Measurements from ENCODE around the gene ITGB7. TPM values are rescaled to one million over a fixed set of nuclear protein-coding genes. Genes with fewer than 3 reads are reported as not detected.

ITGB7 gene
- total and polyA plus RNA-seq, 9 of the 15 experiments (the other 6 are each of a cell fraction or from before 2014, with no cell fraction given), result 0.06 to 2.0 (median 0.67) TPM

DNA sequence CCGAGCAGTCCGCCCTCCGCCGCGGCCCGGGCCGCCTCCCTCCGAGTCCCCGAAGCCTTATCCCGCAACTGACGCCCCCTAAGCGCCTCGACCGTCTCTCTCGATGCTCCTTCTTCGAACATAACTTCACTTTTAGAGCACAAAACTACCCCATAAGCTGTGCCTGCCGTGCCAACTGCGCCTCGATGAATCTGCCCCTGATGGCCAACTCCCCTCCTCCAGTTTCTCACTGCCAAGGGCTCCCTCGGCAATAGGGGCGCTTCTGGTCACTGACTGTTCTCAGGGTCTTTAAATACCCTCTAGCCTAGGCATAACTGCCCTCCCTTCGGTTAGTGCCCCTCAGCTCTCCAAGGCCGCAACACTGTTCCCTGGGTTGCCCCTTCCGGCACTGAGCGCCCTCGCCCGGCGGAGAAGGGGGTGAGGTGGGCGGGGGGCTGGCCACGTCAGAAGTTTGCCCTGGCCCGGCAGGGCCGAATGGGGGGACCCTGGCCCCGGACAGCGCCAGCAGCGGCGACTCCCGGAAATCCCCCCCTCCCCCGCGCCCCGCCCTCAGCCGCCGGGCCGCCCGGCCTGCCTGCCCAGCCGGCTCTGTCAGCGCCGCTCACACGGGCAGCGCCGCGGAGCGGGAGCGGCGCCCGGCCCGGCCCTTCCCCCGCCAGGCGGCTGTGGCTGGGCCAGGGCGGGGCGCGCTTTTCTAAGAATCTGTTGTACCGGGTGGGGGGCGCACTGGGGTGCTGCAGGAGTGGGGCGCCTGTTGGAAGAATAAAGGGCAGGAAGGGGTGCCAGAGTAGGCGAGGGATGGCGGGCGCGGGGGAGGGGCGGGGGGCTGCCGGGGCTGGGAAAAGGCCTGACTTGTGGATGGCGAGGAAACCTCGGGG, 14.4 kb upstream of the ITGB7 start (continued):
- TF ChIP-seq KHSRP (IDR thresholded peaks at IDR 0.05) (no peak), ZBTB7A (IDR thresholded peaks at IDR 0.05; ENCODE audit: borderline replicate concordance, control insufficient read depth, low read depth, low read length) (peak; percentile 67; the same call in 1 of the 2 replicates), CCAR2 (IDR thresholded peaks at IDR 0.05; ENCODE audit: low read depth, low read length) (no peak), ZNF274 (IDR thresholded peaks at IDR 0.05; ENCODE audit: borderline replicate concordance, low read depth, low read length) (no peak), HSF4 (CRISPR knock-in tag; IDR thresholded peaks at IDR 0.05; ENCODE audit: borderline replicate concordance) (no peak), POLR2G (IDR thresholded peaks at IDR 0.05; ENCODE audit: low read depth, low read length) (peak; percentile 71), HMGN3 (IDR thresholded peaks at IDR 0.05; ENCODE audit: borderline replicate concordance, extremely low read depth, insufficient read length, low read depth, low read length) (peak; percentile 57), CBX5 (IDR thresholded peaks at IDR 0.05; ENCODE audit: borderline replicate concordance, low read depth) (no peak), GATA2 (CRISPR knock-in tag; IDR thresholded peaks at IDR 0.05) (no peak), POLR3A (IDR thresholded peaks at IDR 0.05; ENCODE audit: borderline replicate concordance, extremely low read depth, insufficient read depth, insufficient read length) (no peak), TRIM28 (IDR thresholded peaks at IDR 0.05) (peak; percentile 63; the same call in 1 of the 2 replicates), NR2C2 (CRISPR knock-in tag; IDR thresholded peaks at IDR 0.05) (no peak), NR2C2 (tag; IDR thresholded peaks at IDR 0.05) (peak; percentile 62), PURB (CRISPR knock-in tag; IDR thresholded peaks at IDR 0.05; ENCODE audit: low read depth) (no peak), SIX5 (IDR thresholded peaks at IDR 0.05; ENCODE audit: borderline replicate concordance in 1 of 2, insufficient read depth in 1 of 2, low read depth in 1 of 2, low read length in 2 of 2) (no peak), ZNF165 (CRISPR knock-in tag; IDR thresholded peaks at IDR 0.05; ENCODE audit: borderline replicate concordance) (no peak), ZFPM2 (CRISPR knock-in tag; IDR thresholded peaks at IDR 0.05) (no peak), CHD1 (IDR thresholded peaks at IDR 0.05; ENCODE audit: low read length) (no peak), ASH1L (IDR thresholded peaks at IDR 0.05; ENCODE audit: borderline replicate concordance, low read depth, partially characterized antibody) (no peak)
- TF ChIP-seq, protein P1, sequence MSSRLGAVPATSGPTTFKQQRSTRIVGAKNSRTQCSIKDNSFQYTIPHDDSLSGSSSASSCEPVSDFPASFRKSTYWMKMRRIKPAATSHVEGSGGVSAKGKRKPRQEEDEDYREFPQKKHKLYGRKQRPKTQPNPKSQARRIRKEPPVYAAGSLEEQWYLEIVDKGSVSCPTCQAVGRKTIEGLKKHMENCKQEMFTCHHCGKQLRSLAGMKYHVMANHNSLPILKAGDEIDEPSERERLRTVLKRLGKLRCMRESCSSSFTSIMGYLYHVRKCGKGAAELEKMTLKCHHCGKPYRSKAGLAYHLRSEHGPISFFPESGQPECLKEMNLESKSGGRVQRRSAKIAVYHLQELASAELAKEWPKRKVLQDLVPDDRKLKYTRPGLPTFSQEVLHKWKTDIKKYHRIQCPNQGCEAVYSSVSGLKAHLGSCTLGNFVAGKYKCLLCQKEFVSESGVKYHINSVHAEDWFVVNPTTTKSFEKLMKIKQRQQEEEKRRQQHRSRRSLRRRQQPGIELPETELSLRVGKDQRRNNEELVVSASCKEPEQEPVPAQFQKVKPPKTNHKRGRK (tag; IDR thresholded peaks at IDR 0.05), result no peak
- TF ChIP-seq, protein P2, sequence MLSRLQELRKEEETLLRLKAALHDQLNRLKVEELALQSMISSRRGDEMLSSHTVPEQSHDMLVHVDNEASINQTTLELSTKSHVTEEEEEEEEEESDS (CRISPR knock-in tag; IDR thresholded peaks at IDR 0.05), result no peak
- TF ChIP-seq, protein P3, sequence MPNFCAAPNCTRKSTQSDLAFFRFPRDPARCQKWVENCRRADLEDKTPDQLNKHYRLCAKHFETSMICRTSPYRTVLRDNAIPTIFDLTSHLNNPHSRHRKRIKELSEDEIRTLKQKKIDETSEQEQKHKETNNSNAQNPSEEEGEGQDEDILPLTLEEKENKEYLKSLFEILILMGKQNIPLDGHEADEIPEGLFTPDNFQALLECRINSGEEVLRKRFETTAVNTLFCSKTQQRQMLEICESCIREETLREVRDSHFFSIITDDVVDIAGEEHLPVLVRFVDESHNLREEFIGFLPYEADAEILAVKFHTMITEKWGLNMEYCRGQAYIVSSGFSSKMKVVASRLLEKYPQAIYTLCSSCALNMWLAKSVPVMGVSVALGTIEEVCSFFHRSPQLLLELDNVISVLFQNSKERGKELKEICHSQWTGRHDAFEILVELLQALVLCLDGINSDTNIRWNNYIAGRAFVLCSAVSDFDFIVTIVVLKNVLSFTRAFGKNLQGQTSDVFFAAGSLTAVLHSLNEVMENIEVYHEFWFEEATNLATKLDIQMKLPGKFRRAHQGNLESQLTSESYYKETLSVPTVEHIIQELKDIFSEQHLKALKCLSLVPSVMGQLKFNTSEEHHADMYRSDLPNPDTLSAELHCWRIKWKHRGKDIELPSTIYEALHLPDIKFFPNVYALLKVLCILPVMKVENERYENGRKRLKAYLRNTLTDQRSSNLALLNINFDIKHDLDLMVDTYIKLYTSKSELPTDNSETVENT (CRISPR knock-in tag; IDR thresholded peaks at IDR 0.05), result no peak
- TF ChIP-seq, protein P4, sequence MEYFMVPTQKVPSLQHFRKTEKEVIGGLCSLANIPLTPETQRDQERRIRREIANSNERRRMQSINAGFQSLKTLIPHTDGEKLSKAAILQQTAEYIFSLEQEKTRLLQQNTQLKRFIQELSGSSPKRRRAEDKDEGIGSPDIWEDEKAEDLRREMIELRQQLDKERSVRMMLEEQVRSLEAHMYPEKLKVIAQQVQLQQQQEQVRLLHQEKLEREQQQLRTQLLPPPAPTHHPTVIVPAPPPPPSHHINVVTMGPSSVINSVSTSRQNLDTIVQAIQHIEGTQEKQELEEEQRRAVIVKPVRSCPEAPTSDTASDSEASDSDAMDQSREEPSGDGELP (CRISPR knock-in tag; IDR thresholded peaks at IDR 0.05; ENCODE audit: borderline replicate concordance), result no peak
